Naive thymus-derived CD4-positive, alpha-beta T cell (primary cell): Measurements from ENCODE around the gene NR1I2. TPM values are rescaled to one million over a fixed set of nuclear protein-coding genes. Genes with fewer than 3 reads are reported as not detected.
A peak's percentile ranks its signal among the peaks of the same experiment; 100 is the strongest.

Source experiments
- ATAC-seq: fragments of 150-1000 bp; cut with Tn5 transposase; 2 replicates; pipeline ENCODE4 v1.10.0; 2021; ENCODE audit warnings: mild to moderate bottlenecking, moderate library complexity
- CTCF ChIA-PET: fragments of 350-600 bp; sonication (Branson Sonifier 250); formaldehyde crosslinking; loops from one replicate; lab custom pipeline; 2021; ENCODE audit warnings: antibody characterized with exemption; lab: Charles Lee
- POLR2A ChIA-PET: fragments of 350-600 bp; sonication (Branson Sonifier 250); formaldehyde crosslinking; loops from one replicate; lab custom pipeline; 2021; ENCODE audit warnings: antibody characterized with exemption, inconsistent platforms; lab: Charles Lee
- DNase-seq, 9 donors: peaks; one replicate each; pipeline versions ENCODE4 v3.0.0 to v3.0.0-alpha.2; 2020 to 2022; ENCODE audit warnings: mixed read lengths in 1 of 9
- H3K27ac ChIP-seq: one replicate; pipeline ENCODE4 v1.7.0; 2013; ENCODE audit warnings: mild to moderate bottlenecking, low read depth, low read length, moderate library complexity
- H3K27me3 ChIP-seq, 2 donors: one replicate each; pipeline ENCODE4 v1.7.0; 2013; ENCODE audit warnings: low read length in 2 of 2, mild to moderate bottlenecking in 2 of 2, moderate library complexity in 2 of 2; ENCODE audit not compliant: control insufficient read depth in 2 of 2, insufficient read depth in 2 of 2
- H3K36me3 ChIP-seq, 3 experiments: 1 replicate in 2 of 3; 2 replicates in 1 of 3; pipeline ENCODE4 v1.7.0; 2013; ENCODE audit warnings: low read length in 3 of 3, mild to moderate bottlenecking in 3 of 3, moderate library complexity in 1 of 3; ENCODE audit not compliant: insufficient read depth in 3 of 3, control insufficient read depth in 2 of 3
- H3K4me1 ChIP-seq, 2 donors: one replicate each; pipeline ENCODE4 v1.7.0; 2013; ENCODE audit warnings: low read length in 2 of 2, mild to moderate bottlenecking in 2 of 2, moderate library complexity in 1 of 2; ENCODE audit not compliant: control insufficient read depth in 2 of 2, insufficient read depth in 2 of 2
- H3K4me3 ChIP-seq: 2 replicates; pipeline ENCODE4 v1.7.0; 2013; ENCODE audit warnings: mild to moderate bottlenecking, low read length
- H3K9me3 ChIP-seq, 3 experiments: 1 replicate in 2 of 3; 2 replicates in 1 of 3; pipeline ENCODE4 v1.7.0; 2013; ENCODE audit warnings: low read length in 3 of 3; ENCODE audit not compliant: control insufficient read depth in 2 of 3
- H3K27ac Mint-ChIP-seq, 9 donors: one replicate each; pipeline ENCODE4 v1.8.0; 2020 to 2022; ENCODE audit warnings: mixed read lengths in 9 of 9, mild to moderate bottlenecking in 8 of 9, moderate library complexity in 5 of 9, inconsistent platforms in 2 of 9
- H3K27me3 Mint-ChIP-seq, 5 donors: one replicate each; pipeline ENCODE4 v1.8.0; 2021 to 2022; ENCODE audit warnings: mixed read lengths in 5 of 5, mild to moderate bottlenecking in 1 of 5
- H3K36me3 Mint-ChIP-seq, 5 donors: one replicate each; pipeline ENCODE4 v1.8.0; 2020 to 2022; ENCODE audit warnings: mixed read lengths in 5 of 5, mild to moderate bottlenecking in 3 of 5, inconsistent platforms in 1 of 5
- H3K4me1 Mint-ChIP-seq, 7 donors: one replicate each; pipeline ENCODE4 v1.8.0; 2020 to 2022; ENCODE audit warnings: mixed read lengths in 7 of 7, mild to moderate bottlenecking in 3 of 7, inconsistent platforms in 1 of 7
- H3K4me3 Mint-ChIP-seq, 10 donors: one replicate each; pipeline ENCODE4 v1.8.0; 2020 to 2022; ENCODE audit warnings: mild to moderate bottlenecking in 10 of 10, mixed read lengths in 10 of 10, moderate library complexity in 6 of 10, inconsistent platforms in 2 of 10
- H3K9me3 Mint-ChIP-seq, 11 donors: one replicate each; pipeline ENCODE4 v1.8.0; 2020 to 2022; ENCODE audit warnings: mixed read lengths in 11 of 11, mild to moderate bottlenecking in 4 of 11, inconsistent platforms in 1 of 11, moderate library complexity in 1 of 11
- intact Hi-C, 2 donors: fragments of 100-400 bp; cut with micrococcal nuclease; formaldehyde crosslinking; loops; one replicate each; pipeline ENCODE4 v1.15.1; 2023
- polyA plus RNA-seq, 2 donors: library from polyadenylated mRNA; unstranded; fragments of 300-500 nt; fragmentation: Illumina TruSeq; gene quantifications; one replicate each; pipeline ENCODE4 v1.2.3, GENCODE V29; 2021
- total RNA-seq, 6 experiments: library from RNA in 5 of 6; stranded (reverse) in 5 of 6; gene quantifications; 1 replicate in 5 of 6; 2 replicates in 1 of 6; pipeline ENCODE4 v1.2.3 and lab custom pipeline; 2021 to 2026

Gene NR1I2
- total and polyA plus RNA-seq, 7 experiments from 2014 or later: 0.22 to 0.62 (median 0.43) TPM; not detected in 1

DNA sequence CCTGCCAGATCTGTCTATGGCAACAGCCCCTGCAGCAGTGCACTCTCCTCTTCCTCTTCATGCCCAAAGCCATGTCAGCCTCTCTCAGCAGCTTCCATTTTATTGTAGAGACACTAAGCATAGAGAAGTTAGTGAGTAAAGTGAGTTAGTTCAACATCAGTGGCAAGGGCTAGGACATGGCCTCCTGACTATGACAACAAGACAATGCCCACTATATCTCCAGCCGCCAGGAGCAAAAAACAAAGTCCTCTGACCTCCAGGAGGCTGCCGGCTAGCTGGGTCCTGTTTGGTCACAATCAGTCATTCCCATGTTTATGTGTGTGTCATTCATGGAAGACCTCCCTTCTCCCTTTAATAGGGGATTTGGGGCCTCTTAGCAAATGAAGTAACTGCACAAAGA is 14.9 kb downstream of the NR1I2 start:
- Histone ChIP-seq H3K36me3 (no peaks in the 10 kb centered on the region), H3K4me3 (no peak overlapping the region), H3K9me3 (no peaks in the 10 kb centered on the region), H3K27me3 (no peaks in the 10 kb centered on the region), H3K27ac (no peak overlapping the region), H3K4me1 (no peaks in the 10 kb centered on the region)
- CTCF ChIA-PET: no interaction called here
- no peak overlapping the region for H3K27ac Mint-ChIP-seq
- H3K36me3 Mint-ChIP-seq: no peaks in the 10 kb centered on the region
- peaks cover 5 to 30% (median 14%) of the 10 kb centered on the region in 5 donors for H3K27me3 Mint-ChIP-seq
- DNase-seq: no peak
- H3K4me3 Mint-ChIP-seq: no peak overlapping the region
- ATAC-seq: no peak
- H3K9me3 Mint-ChIP-seq: peaks cover 0 to 1% (median 0%) of the 10 kb centered on the region in 11 donors
- POLR2A ChIA-PET: no interaction called here
- intact Hi-C loops: no loop called here
- peaks cover 0 to 1% (median 0%) of the 10 kb centered on the region in 7 donors for H3K4me1 Mint-ChIP-seq

- H3K4me3 Mint-ChIP-seq: no peak overlapping the region
- no peak overlapping the region for H3K27ac Mint-ChIP-seq
- no peaks in the 10 kb centered on the region for H3K36me3 ChIP-seq
- CTCF ChIA-PET: no interaction called here
- intact Hi-C loops: no loop called here
- no peak for ATAC-seq
- H3K4me3 ChIP-seq: no peak overlapping the region
- no peaks in the 10 kb centered on the region for H3K4me1 Mint-ChIP-seq
- no peaks in the 10 kb centered on the region for H3K9me3 ChIP-seq
- H3K9me3 Mint-ChIP-seq: peaks cover 0 to 2% (median 0%) of the 10 kb centered on the region in 11 donors
- H3K4me1 ChIP-seq: no peaks in the 10 kb centered on the region
- no peak overlapping the region for H3K27ac ChIP-seq
- H3K36me3 Mint-ChIP-seq: peaks cover 0 to 3% (median 0%) of the 10 kb centered on the region in 5 donors
- peaks cover 5 to 34% (median 17%) of the 10 kb centered on the region in 5 donors for H3K27me3 Mint-ChIP-seq
- no peaks in the 10 kb centered on the region for H3K27me3 ChIP-seq
- no peak for DNase-seq
- POLR2A ChIA-PET: no interaction called here
Observed at GRCh38 chr3:119800844-119801243, 18.9 kb downstream of the NR1I2 start.

DNA sequence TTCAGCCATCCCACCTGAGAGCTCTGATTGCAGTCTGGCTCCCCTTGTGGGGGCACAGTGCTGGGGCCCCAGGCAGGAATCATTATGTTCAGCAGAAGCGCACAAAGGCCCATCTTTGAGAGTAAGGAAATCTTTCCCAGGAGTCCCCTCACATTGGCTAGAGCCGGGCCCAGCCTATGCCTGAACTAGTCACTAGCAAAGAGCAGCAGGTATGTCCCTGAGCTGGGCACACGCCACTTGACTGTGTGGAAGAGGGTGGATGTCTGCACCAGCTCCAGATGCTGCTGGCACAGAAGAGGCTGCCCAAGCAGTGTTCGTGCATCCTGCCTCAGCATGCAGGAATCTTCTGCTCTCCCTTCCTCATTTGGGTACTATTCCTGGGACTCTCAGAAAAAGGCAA is 26.3 kb downstream of the NR1I2 start:
- no peak for DNase-seq

GRCh38 chr3:119808843-119809242 is 26.9 kb downstream of the NR1I2 start:
- CTCF ChIA-PET: interaction anchor here (1.7 kb wide), 1 partner anchor 338 kb away, joined by 5 read pairs; no protein-coding TSS in a partner anchor
- Mint-ChIP-seq H3K27me3 (peaks cover 0 to 16% (median 0%) of the 10 kb centered on the region in 5 donors), H3K4me3 (peak overlapping the region in 9 of 10 donors; percentile 7 to 89 (median 56)), H3K36me3 (peaks cover 0 to 3% (median 0%) of the 10 kb centered on the region in 5 donors), H3K4me1 (peaks cover 0 to 13% (median 10%) of the 10 kb centered on the region in 7 donors), H3K9me3 (peaks cover 0 to 4% (median 0%) of the 10 kb centered on the region in 11 donors), H3K27ac (peak overlapping the region in 4 of 9 donors; percentile 18 to 81 (median 32))
- Histone ChIP-seq H3K9me3 (no peaks in the 10 kb centered on the region), H3K27me3 (no peaks in the 10 kb centered on the region), H3K27ac (no peak overlapping the region), H3K4me1 (peaks cover 0 to 8% of the 10 kb centered on the region in 2 donors), H3K4me3 (no peak overlapping the region), H3K36me3 (no peaks in the 10 kb centered on the region)
- DNase-seq (no peak), ATAC-seq (no peak)
- POLR2A ChIA-PET: interaction anchor here (1.1 kb wide), 1 partner anchor 11 kb away, joined by 3 read pairs; no protein-coding TSS in a partner anchor
- intact Hi-C loops: loop anchor here in 1 of 2 donors (1.0 kb wide), 1 partner anchor 311 kb away; the partner anchor contains the start of gene TIMMDC1

More for the DNA sequence above, 26.3 kb downstream of the NR1I2 start:
- ChIA-PET POLR2A (interaction anchor here (1.1 kb wide), 1 partner anchor 12 kb away, joined by 3 read pairs; no protein-coding TSS in a partner anchor), CTCF (no interaction called here)
- intact Hi-C loops: no loop called here
- H3K4me1 ChIP-seq: peaks cover 0 to 8% of the 10 kb centered on the region in 2 donors
- no peaks in the 10 kb centered on the region for H3K36me3 ChIP-seq
- peak overlapping the region in 6 of 10 donors; percentile 41 to 89 (median 70) for H3K4me3 Mint-ChIP-seq
- peaks cover 0 to 4% (median 0%) of the 10 kb centered on the region in 11 donors for H3K9me3 Mint-ChIP-seq
- no peaks in the 10 kb centered on the region for H3K9me3 ChIP-seq
- peak overlapping the region in 3 of 9 donors; percentile 18 to 44 (median 41) for H3K27ac Mint-ChIP-seq
- H3K4me3 ChIP-seq: no peak overlapping the region
- no peaks in the 10 kb centered on the region for H3K27me3 ChIP-seq
- H3K36me3 Mint-ChIP-seq: peaks cover 0 to 3% (median 0%) of the 10 kb centered on the region in 5 donors
- peaks cover 0 to 13% (median 10%) of the 10 kb centered on the region in 7 donors for H3K4me1 Mint-ChIP-seq
- H3K27me3 Mint-ChIP-seq: peaks cover 0 to 16% (median 0%) of the 10 kb centered on the region in 5 donors
- no peak overlapping the region for H3K27ac ChIP-seq
- no peak for ATAC-seq

- ATAC-seq (peak; percentile 2), DNase-seq (no peak)
- H3K36me3 Mint-ChIP-seq: peaks cover 0 to 3% (median 0%) of the 10 kb centered on the region in 5 donors
- peaks cover 0 to 13% (median 10%) of the 10 kb centered on the region in 7 donors for H3K4me1 Mint-ChIP-seq
- H3K9me3 ChIP-seq: no peaks in the 10 kb centered on the region
- H3K4me3 Mint-ChIP-seq: peak overlapping the region; percentile 82 to 94 (median 88)
- ChIA-PET CTCF (interaction anchor here (1.5 to 1.7 kb wide), 2 partner anchors 11 to 338 kb away, joined by 4 to 5 read pairs; no protein-coding TSS in a partner anchor), POLR2A (interaction anchor here (0.6 to 1.8 kb wide), 3 partner anchors 285 to 540 kb away, joined by 3 to 10 read pairs (median 6); partner anchors contain the start of genes GSK3B and LRRC58)
- H3K9me3 Mint-ChIP-seq: peaks cover 0 to 4% (median 0%) of the 10 kb centered on the region in 11 donors
- peak overlapping the region; percentile 80 for H3K4me3 ChIP-seq
- H3K27me3 ChIP-seq: no peaks in the 10 kb centered on the region
- no peaks in the 10 kb centered on the region for H3K36me3 ChIP-seq
- peak overlapping the region in 6 of 9 donors; percentile 61 to 87 (median 80) for H3K27ac Mint-ChIP-seq
- peak overlapping the region; percentile 33 for H3K27ac ChIP-seq
- peaks cover 0 to 8% of the 10 kb centered on the region in 2 donors for H3K4me1 ChIP-seq
- intact Hi-C loops: loop anchor here in 1 of 2 donors (1.0 to 10.0 kb wide), 2 partner anchors 135 to 311 kb away; partner anchors contain the start of genes COX17 and TIMMDC1
- peaks cover 0 to 16% (median 0%) of the 10 kb centered on the region in 5 donors for H3K27me3 Mint-ChIP-seq
Observed at GRCh38 chr3:119809249-119810017, 27.5 kb downstream of the NR1I2 start.

- no peaks in the 10 kb centered on the region for H3K27me3 ChIP-seq
- Mint-ChIP-seq H3K9me3 (peaks cover 0 to 2% (median 0%) of the 10 kb centered on the region in 11 donors), H3K27ac (peak overlapping the region; percentile 44 to 93 (median 81)), H3K36me3 (no peaks in the 10 kb centered on the region), H3K4me1 (peaks cover 0 to 13% (median 10%) of the 10 kb centered on the region in 7 donors), H3K4me3 (peak overlapping the region; percentile 82 to 94 (median 88)), H3K27me3 (peaks cover 0 to 11% (median 0%) of the 10 kb centered on the region in 5 donors)
- intact Hi-C loops: loop anchor here in 1 of 2 donors (10.0 kb wide), 1 partner anchor 135 kb away; the partner anchor contains the start of gene COX17
- ATAC-seq (peak; percentile 83), DNase-seq (peak; percentile 17 to 57 (median 49))
- H3K4me1 ChIP-seq: peaks cover 0 to 8% of the 10 kb centered on the region in 2 donors
- no peaks in the 10 kb centered on the region for H3K36me3 ChIP-seq
- POLR2A ChIA-PET: interaction anchor here (0.6 to 1.8 kb wide), 3 partner anchors 284 to 539 kb away, joined by 3 to 10 read pairs (median 6); partner anchors contain the start of genes GSK3B and LRRC58
- peak overlapping the region; percentile 80 for H3K4me3 ChIP-seq
- H3K27ac ChIP-seq: peak overlapping the region; percentile 33
- no peaks in the 10 kb centered on the region for H3K9me3 ChIP-seq
- CTCF ChIA-PET: interaction anchor here (1.5 to 1.7 kb wide), 2 partner anchors 10 to 337 kb away, joined by 4 to 5 read pairs; no protein-coding TSS in a partner anchor
Observed at GRCh38 chr3:119810018-119810435, 28.1 kb downstream of the NR1I2 start.
